Amniotic stem cell (primary cell): ENCODE results near the gene SLC25A53.
A peak's percentile ranks its signal among the peaks of the same experiment; 100 is the strongest.

ENCODE experiments used
- DNase-seq: peaks from one replicate; lab custom pipeline; 2025; lab: John Stamatoyannopoulos, UW

The SLC25A53 gene

GRCh38 chrX:104156630-104157529 is at the start of gene SLC25A53:
Gene SLC25A53, minus strand, starts transcription at chrX:104157009. Its CDS starts 51,752 bp downstream, at chrX:104105257.
- peak; percentile 49 for DNase-seq

- DNase-seq: no peak
Measured at GRCh38 chrX:104205548-104205947, 48.7 kb upstream of the SLC25A53 start.

GRCh38 chrX:104195489-104196084 is 38.8 kb upstream of the SLC25A53 start:
- DNase-seq: no peak

GRCh38 chrX:104195013-104195412 is 38.2 kb upstream of the SLC25A53 start:
- no peak for DNase-seq

- no peak for DNase-seq
Measured at GRCh38 chrX:104193485-104193884, 36.7 kb upstream of the SLC25A53 start.

- DNase-seq: no peak
Measured at GRCh38 chrX:104189837-104190236, 33.0 kb upstream of the SLC25A53 start.

- no peak for DNase-seq
Measured at GRCh38 chrX:104187931-104188330, 31.1 kb upstream of the SLC25A53 start.

GRCh38 chrX:104183685-104184084 is 26.9 kb upstream of the SLC25A53 start:
- DNase-seq: no peak

GRCh38 chrX:104173841-104174240 is 17.0 kb upstream of the SLC25A53 start:
- no peak for DNase-seq

GRCh38 chrX:104172788-104173187 is 16.0 kb upstream of the SLC25A53 start:
- DNase-seq: no peak

GRCh38 chrX:104172121-104172520 is 15.3 kb upstream of the SLC25A53 start:
- no peak for DNase-seq

GRCh38 chrX:104168127-104168526 is 11.3 kb upstream of the SLC25A53 start:
- no peak for DNase-seq

GRCh38 chrX:104166735-104167436 is 10.1 kb upstream of the SLC25A53 start:
- DNase-seq: no peak

GRCh38 chrX:104165894-104166734 is 9.3 kb upstream of the SLC25A53 start, which contains the start of gene FAM199X:
Gene FAM199X, plus strand, starts transcription at chrX:104166453. Its CDS starts 333 bp downstream, at chrX:104166786.
- DNase-seq: peak; percentile 59

- DNase-seq: no peak
Measured at GRCh38 chrX:104151037-104151436, 5.8 kb downstream of the SLC25A53 start.

- no peak for DNase-seq
Measured at GRCh38 chrX:104141087-104141760, 15.6 kb downstream of the SLC25A53 start.

- DNase-seq: no peak
Measured at GRCh38 chrX:104137496-104137895, 19.3 kb downstream of the SLC25A53 start.

GRCh38 chrX:104136241-104137019 is 20.4 kb downstream of the SLC25A53 start:
- peak; percentile 44 for DNase-seq

GRCh38 chrX:104135677-104136076 is 21.1 kb downstream of the SLC25A53 start:
- DNase-seq: no peak

GRCh38 chrX:104134583-104135261 is 22.1 kb downstream of the SLC25A53 start:
- DNase-seq: no peak
